GM06990 (cell line): ENCODE measurements around the gene MSANTD7.

Source experiments
- DNase-seq: peaks from one replicate; pipeline ENCODE4 v3.0.0-alpha.2; 2011; ENCODE audit not compliant: insufficient read length; ENCODE audit errors: extremely low read depth
- H3K27me3 ChIP-seq: replicated peaks from 2 replicates; pipeline ENCODE4 v1.6.0; 2011; ENCODE audit warnings: low read length; ENCODE audit not compliant: control insufficient read depth, insufficient read depth
- H3K36me3 ChIP-seq: 2 replicates; pipeline ENCODE4 v1.5.1; 2011; ENCODE audit warnings: low read length; ENCODE audit not compliant: control insufficient read depth, insufficient read depth
- H3K4me3 ChIP-seq: replicated peaks from 2 replicates; pipeline ENCODE4 v1.5.1; 2011; ENCODE audit warnings: low read depth, mild to moderate bottlenecking, control low read depth, low read length
- TF ChIP-seq, protein P1 (sequence below): IDR thresholded peaks from 2 replicates; pipeline ENCODE4 v1.5.1; 2011; ENCODE audit warnings: low read length, control low read depth, mild to moderate bottlenecking, inconsistent platforms; ENCODE audit not compliant: insufficient read depth, poor library complexity, severe bottlenecking

Gene MSANTD7

DNA sequence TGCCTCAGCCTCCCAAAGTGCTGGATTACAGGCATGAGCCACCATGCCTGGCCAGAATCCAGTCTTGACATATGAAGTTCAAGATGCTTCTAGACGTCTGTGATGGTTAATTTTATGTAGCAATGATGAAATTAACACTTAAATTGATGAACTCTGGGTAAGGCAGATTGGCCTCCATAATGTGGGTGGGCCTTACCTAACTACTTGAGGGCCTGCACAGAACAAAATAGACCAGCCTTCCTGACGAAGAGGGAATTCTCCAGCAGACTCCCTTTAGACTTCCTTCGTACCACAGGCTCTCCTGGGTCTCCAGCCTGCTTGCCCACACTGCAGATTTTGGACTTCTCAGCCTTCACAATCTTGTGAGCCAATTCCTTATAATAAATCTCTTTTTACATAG lies 5.0 kb upstream of the MSANTD7 start:
- DNase-seq: no peak
- Histone ChIP-seq H3K4me3 (no peak overlapping the region), H3K36me3 (no peaks in the 10 kb centered on the region), H3K27me3 (no peaks in the 10 kb centered on the region)
- TF ChIP-seq, protein P1, sequence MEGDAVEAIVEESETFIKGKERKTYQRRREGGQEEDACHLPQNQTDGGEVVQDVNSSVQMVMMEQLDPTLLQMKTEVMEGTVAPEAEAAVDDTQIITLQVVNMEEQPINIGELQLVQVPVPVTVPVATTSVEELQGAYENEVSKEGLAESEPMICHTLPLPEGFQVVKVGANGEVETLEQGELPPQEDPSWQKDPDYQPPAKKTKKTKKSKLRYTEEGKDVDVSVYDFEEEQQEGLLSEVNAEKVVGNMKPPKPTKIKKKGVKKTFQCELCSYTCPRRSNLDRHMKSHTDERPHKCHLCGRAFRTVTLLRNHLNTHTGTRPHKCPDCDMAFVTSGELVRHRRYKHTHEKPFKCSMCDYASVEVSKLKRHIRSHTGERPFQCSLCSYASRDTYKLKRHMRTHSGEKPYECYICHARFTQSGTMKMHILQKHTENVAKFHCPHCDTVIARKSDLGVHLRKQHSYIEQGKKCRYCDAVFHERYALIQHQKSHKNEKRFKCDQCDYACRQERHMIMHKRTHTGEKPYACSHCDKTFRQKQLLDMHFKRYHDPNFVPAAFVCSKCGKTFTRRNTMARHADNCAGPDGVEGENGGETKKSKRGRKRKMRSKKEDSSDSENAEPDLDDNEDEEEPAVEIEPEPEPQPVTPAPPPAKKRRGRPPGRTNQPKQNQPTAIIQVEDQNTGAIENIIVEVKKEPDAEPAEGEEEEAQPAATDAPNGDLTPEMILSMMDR: no peak

DNA sequence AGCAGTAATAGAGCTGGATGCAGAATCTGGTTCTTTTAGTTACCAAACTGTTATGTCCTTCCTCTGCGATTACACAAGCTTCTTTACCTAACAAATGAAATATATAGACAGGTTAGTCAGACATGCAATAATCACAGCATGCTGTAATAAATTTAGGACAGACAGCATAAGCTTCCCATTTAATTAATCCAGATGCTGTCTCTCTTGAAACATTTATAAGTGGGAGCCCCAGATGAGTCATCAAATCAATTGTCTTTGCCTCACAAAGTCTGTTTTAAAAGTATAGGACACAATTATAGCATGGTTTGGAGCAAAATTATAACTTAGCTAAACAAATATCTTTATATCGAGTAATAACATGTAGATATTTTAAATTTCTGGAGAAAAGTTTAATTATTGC lies 1.9 kb upstream of the MSANTD7 start:
- no peaks in the 10 kb centered on the region for H3K36me3 ChIP-seq
- TF ChIP-seq, protein P1: no peak
- DNase-seq: no peak
- H3K27me3 ChIP-seq: no peaks in the 10 kb centered on the region
- H3K4me3 ChIP-seq: no peak overlapping the region

DNA sequence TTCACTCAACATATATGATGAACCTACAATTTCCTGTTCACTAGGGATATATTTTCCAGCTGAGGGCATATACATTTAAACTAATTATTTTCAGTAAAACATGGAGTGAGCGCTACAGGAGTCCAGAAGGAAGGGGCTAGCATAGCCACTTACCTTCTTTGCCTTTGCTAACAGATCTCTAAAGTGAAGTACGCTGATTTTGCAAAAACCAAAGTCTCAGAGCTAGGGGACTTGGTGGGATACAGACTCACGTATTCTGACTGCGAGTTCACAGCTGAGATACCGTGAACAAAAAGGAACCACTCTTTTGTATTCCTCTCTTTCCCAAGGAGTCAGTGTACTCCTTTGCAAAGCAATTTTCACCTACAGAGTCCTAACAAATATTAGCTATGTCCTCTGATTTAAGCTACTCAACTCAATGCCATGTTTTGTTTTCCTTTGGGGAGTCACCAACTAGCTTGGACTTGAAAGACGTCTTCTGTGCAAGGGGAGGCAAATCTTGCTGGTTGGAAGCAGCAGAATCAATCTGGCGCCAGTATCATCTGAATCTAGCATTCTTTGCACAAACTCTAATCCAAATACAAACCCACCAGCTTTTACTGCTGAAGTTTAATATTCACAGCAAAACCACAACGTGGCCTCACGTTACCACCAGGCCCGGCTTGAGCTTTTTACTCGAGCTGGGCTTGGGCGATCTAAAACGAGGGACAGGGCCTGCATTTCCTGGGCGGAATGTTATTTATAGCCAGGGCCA lies 926 bp upstream of the MSANTD7 start:
- peak overlapping the region; percentile 86 for H3K4me3 ChIP-seq
- peaks cover 6% of the 10 kb centered on the region for H3K36me3 ChIP-seq
- TF ChIP-seq, protein P1: no peak
- H3K27me3 ChIP-seq: no peaks in the 10 kb centered on the region
- no peak for DNase-seq

DNA sequence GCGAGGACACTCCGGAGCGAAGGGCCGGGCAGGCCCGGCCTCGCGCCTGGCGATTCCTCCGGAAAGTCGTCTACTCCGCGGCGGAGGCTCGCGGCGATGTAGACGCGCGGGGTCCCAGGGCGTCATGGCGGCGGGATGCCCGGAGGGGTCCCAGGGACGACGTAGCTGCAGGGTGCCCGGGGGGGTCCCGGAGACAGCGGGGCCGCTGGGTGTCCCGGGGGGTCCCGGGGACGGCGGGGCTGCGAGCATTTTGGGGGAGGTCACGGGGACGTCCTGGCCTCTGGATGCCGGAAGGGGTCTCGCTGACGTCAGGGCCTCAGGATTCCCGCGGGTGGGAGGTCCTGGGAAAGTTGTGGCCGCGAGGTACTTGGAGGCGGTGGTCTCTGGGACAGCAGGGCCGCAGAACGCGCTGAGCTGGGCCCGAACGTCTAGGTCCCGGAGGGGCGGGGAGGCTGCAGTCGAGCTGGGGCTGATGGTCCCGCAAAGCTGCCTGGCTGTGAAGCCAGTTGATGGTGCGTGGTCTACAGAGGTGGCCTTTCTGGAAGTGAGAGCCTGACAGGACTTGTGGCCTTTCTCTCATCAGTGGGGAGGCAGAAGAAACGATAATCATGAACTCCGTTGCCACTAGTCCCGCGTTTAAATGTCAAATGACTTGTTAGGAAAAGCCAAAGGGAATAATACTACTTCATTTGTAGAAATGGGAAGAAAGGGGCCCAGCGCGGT lies 637 bp downstream of the MSANTD7 start:
- TF ChIP-seq, protein P1: no peak
- peak; percentile 43 for DNase-seq
- peaks cover 19% of the 10 kb centered on the region for H3K36me3 ChIP-seq
- H3K4me3 ChIP-seq: peak overlapping the region; percentile 86
- no peaks in the 10 kb centered on the region for H3K27me3 ChIP-seq

DNA sequence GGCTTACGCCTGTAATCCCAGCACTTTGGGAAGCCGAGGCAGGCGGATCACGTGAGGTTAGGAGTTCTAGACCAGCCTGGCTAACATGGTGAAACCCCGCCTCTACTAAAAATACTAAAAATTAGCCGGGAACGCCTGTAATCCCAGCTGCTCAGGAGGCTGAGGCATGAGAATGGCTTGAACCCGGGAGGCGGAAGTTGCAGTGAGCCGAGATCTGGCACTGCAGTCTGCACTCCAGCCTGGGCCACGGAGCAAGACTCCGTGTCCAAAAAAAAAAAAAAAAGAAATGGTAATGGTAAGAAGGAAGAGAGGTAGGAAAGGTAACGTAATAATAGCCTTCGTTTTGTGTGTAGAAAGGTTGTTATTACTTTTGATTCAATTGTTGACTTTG lies 1.2 kb downstream of the MSANTD7 start:
- TF ChIP-seq, protein P1: no peak
- no peaks in the 10 kb centered on the region for H3K27me3 ChIP-seq
- H3K36me3 ChIP-seq: peaks cover 21% of the 10 kb centered on the region
- no peak for DNase-seq
- H3K4me3 ChIP-seq: peak overlapping the region; percentile 86
